ENCODE data around the gene RCOR2. TPM values are rescaled to one million over a fixed set of nuclear protein-coding genes. Genes with fewer than 3 reads are reported as not detected.
A peak's percentile ranks its signal among the peaks of the same experiment; 100 is the strongest.

The RCOR2 gene
- total and polyA plus RNA-seq, 2 experiments from 2014 or later = 5.5 to 66.9 TPM

DNA sequence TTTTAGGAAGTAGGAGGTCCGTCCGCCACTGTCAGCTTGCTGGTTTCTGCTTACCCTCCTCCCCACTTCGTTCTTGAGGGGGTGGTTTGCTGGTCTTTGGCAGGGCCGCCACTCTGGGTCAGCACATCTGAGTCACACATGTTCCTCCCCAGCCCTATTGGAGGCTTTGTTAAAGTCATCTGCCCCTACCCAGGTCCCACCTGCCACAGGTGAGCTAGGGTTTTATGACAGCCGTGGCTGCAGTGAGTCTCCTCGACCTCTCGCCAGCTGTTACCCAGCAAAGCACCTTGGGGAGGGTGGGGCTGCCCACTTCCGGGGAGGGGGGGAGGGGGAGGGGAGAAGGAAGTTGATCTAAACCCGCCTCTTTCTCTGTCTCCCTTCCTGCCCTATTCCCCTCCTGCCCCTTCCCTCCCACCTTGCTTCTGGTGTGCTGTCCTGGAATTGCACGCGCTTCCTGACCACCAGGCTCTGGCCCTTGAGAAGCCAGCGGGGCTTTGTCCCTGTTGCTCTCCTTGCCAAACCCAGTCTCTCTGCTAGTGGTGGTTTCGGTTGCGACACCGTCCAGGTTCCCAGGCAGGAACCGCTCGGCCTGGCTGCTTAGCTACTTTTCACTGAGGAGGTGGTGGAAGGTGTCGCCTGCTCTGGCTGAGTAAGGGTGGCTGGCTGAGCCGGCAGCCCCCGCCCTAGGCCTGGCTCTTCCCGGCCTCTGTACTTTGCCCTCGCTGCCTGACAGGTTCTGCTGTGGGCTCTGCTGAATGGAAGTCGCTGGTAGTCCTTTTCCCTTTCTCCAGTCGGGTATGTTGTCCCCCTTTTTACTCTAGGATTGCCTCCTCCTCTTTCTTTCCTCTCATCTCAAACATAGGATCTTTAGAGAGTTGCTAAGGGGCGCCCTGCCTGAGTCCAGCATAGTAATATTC, 28.5 kb downstream of the RCOR2 start:
- H3K27ac ChIP-seq (ENCODE audit: low read depth) = peak overlapping the region; percentile 93

DNA sequence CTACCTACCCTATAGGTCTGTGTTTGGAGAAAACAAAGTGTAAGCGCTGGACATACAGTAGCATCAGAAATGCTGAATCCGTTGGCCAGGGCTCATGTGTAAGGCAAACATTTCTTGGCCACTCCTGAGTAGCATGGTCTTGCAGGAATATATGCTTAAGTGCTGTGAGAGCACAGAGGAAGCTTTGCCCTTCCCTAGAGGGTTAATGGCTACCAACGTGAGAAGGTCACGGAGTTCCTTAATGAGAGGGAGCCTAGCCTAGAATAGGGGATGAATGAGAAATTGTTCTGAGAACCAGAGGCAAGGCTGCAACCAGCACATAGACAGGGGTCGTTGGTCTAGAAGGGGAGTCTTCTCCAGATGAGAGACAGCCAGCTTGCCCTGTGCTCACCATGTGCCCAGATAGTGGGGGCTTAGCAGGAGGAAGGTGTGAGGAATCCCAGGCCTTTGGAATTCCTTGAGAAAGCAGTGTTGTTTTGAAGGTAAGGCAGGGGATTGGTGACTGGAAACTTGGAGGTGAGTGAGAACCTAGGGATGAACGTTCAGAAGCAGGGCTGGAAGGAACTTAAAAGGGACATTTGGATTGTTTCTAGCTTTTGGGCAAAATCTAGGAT, 29.5 kb downstream of the RCOR2 start:
- no peaks in the 10 kb centered on the region for H3K36me3 ChIP-seq (ENCODE audit: insufficient read depth)
- peak; percentile 56 for DNase-seq (ENCODE audit: low spot score)
- Mint-ChIP-seq H3K27ac (peak overlapping the region; percentile 78), H3K27me3 (ENCODE audit: insufficient read depth, low read depth, poor library complexity) (peaks cover 20% of the 10 kb centered on the region), H3K4me3 (peak overlapping the region; percentile 39; the same call in 2 of the 3 replicates), H3K9me3 (no peaks in the 10 kb centered on the region; the same call in 2 of the 3 replicates), H3K4me1 (peaks cover 68% of the 10 kb centered on the region), H3K36me3 (ENCODE audit: low read depth) (peaks cover 5% of the 10 kb centered on the region; the same call in 2 of the 3 replicates)
- peaks cover 25% of the 10 kb centered on the region for H4K20me1 ChIP-seq (replicated peaks; ENCODE audit: insufficient read depth)
- peaks cover 15% of the 10 kb centered on the region for H3F3A ChIP-seq (replicated peaks; ENCODE audit: low read depth)
- peak; percentile 9 for ATAC-seq
- H3K27ac ChIP-seq (ENCODE audit: low read depth) = peak overlapping the region; percentile 77
- H3K4me3 ChIP-seq = peak overlapping the region; percentile 27; the same call in 1 of the 2 replicates
- H3K27me3 ChIP-seq (ENCODE audit: insufficient read depth) = no peaks in the 10 kb centered on the region
- H2AFZ ChIP-seq = no peak overlapping the region
- peaks cover 45% of the 10 kb centered on the region for H3K4me1 ChIP-seq (ENCODE audit: insufficient read depth)
- peak overlapping the region; percentile 68 for H3K4me2 ChIP-seq
- H3K79me2 ChIP-seq (replicated peaks; ENCODE audit: insufficient read depth) = peaks cover 88% of the 10 kb centered on the region
- H3K9me2 ChIP-seq (ENCODE audit: insufficient read depth) = no peaks in the 10 kb centered on the region
- TF ChIP-seq CREB1 (CRISPR knock-in tag; IDR thresholded peaks at IDR 0.05; ENCODE audit: low read depth) (no peak), JUNB (IDR thresholded peaks at IDR 0.05; ENCODE audit: unreplicated experiment) (no peak), ZNF114 (CRISPR knock-in tag; IDR thresholded peaks at IDR 0.05) (no peak), POLR2AphosphoS5 (IDR thresholded peaks at IDR 0.05; ENCODE audit: low read depth) (no peak), NANOG (IDR thresholded peaks at IDR 0.05; ENCODE audit: borderline replicate concordance) (no peak), ZNF331 (CRISPR knock-in tag; IDR thresholded peaks at IDR 0.05; ENCODE audit: low read depth) (no peak), EZH2 (IDR thresholded peaks at IDR 0.05; ENCODE audit: low read depth, unreplicated experiment) (no peak), STAT1 (IDR thresholded peaks at IDR 0.05; ENCODE audit: unreplicated experiment) (no peak)
- TF ChIP-seq, protein P1, sequence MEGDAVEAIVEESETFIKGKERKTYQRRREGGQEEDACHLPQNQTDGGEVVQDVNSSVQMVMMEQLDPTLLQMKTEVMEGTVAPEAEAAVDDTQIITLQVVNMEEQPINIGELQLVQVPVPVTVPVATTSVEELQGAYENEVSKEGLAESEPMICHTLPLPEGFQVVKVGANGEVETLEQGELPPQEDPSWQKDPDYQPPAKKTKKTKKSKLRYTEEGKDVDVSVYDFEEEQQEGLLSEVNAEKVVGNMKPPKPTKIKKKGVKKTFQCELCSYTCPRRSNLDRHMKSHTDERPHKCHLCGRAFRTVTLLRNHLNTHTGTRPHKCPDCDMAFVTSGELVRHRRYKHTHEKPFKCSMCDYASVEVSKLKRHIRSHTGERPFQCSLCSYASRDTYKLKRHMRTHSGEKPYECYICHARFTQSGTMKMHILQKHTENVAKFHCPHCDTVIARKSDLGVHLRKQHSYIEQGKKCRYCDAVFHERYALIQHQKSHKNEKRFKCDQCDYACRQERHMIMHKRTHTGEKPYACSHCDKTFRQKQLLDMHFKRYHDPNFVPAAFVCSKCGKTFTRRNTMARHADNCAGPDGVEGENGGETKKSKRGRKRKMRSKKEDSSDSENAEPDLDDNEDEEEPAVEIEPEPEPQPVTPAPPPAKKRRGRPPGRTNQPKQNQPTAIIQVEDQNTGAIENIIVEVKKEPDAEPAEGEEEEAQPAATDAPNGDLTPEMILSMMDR (conservative IDR thresholded peaks at IDR 0.05; ENCODE audit: low read depth in 2 of 2) = no peak
- TF ChIP-seq, protein P2, sequence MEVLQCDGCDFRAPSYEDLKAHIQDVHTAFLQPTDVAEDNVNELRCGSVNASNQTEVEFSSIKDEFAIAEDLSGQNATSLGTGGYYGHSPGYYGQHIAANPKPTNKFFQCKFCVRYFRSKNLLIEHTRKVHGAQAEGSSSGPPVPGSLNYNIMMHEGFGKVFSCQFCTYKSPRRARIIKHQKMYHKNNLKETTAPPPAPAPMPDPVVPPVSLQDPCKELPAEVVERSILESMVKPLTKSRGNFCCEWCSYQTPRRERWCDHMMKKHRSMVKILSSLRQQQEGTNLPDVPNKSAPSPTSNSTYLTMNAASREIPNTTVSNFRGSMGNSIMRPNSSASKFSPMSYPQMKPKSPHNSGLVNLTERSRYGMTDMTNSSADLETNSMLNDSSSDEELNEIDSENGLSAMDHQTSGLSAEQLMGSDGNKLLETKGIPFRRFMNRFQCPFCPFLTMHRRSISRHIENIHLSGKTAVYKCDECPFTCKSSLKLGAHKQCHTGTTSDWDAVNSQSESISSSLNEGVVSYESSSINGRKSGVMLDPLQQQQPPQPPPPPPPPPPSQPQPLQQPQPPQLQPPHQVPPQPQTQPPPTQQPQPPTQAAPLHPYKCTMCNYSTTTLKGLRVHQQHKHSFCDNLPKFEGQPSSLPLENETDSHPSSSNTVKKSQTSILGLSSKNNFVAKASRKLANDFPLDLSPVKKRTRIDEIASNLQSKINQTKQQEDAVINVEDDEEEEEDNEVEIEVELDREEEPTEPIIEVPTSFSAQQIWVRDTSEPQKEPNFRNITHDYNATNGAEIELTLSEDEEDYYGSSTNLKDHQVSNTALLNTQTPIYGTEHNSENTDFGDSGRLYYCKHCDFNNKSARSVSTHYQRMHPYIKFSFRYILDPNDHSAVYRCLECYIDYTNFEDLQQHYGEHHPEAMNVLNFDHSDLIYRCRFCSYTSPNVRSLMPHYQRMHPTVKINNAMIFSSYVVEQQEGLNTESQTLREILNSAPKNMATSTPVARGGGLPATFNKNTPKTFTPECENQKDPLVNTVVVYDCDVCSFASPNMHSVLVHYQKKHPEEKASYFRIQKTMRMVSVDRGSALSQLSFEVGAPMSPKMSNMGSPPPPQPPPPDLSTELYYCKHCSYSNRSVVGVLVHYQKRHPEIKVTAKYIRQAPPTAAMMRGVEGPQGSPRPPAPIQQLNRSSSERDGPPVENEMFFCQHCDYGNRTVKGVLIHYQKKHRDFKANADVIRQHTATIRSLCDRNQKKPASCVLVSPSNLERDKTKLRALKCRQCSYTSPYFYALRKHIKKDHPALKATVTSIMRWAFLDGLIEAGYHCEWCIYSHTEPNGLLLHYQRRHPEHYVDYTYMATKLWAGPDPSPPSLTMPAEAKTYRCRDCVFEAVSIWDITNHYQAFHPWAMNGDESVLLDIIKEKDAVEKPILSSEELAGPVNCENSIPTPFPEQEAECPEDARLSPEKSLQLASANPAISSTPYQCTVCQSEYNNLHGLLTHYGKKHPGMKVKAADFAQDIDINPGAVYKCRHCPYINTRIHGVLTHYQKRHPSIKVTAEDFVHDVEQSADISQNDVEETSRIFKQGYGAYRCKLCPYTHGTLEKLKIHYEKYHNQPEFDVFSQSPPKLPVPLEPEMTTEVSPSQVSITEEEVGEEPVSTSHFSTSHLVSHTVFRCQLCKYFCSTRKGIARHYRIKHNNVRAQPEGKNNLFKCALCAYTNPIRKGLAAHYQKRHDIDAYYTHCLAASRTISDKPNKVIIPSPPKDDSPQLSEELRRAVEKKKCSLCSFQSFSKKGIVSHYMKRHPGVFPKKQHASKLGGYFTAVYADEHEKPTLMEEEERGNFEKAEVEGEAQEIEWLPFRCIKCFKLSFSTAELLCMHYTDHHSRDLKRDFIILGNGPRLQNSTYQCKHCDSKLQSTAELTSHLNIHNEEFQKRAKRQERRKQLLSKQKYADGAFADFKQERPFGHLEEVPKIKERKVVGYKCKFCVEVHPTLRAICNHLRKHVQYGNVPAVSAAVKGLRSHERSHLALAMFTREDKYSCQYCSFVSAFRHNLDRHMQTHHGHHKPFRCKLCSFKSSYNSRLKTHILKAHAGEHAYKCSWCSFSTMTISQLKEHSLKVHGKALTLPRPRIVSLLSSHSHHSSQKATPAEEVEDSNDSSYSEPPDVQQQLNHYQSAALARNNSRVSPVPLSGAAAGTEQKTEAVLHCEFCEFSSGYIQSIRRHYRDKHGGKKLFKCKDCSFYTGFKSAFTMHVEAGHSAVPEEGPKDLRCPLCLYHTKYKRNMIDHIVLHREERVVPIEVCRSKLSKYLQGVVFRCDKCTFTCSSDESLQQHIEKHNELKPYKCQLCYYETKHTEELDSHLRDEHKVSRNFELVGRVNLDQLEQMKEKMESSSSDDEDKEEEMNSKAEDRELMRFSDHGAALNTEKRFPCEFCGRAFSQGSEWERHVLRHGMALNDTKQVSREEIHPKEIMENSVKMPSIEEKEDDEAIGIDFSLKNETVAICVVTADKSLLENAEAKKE (CRISPR knock-in tag; IDR thresholded peaks at IDR 0.05) = no peak

More for the DNA sequence above, 28.5 kb downstream of the RCOR2 start:
- Histone ChIP-seq H3K27me3 (ENCODE audit: insufficient read depth) (no peaks in the 10 kb centered on the region), H3K4me2 (peak overlapping the region; percentile 74), H2AFZ (no peak overlapping the region), H3K4me1 (ENCODE audit: insufficient read depth) (peaks cover 39% of the 10 kb centered on the region), H3K36me3 (ENCODE audit: insufficient read depth) (no peaks in the 10 kb centered on the region), H3K9me2 (ENCODE audit: insufficient read depth) (no peaks in the 10 kb centered on the region), H3K4me3 (peak overlapping the region; percentile 37; the same call in 1 of the 2 replicates), H3F3A (replicated peaks; ENCODE audit: low read depth) (peaks cover 15% of the 10 kb centered on the region), H4K20me1 (replicated peaks; ENCODE audit: insufficient read depth) (peaks cover 25% of the 10 kb centered on the region), H3K79me2 (replicated peaks; ENCODE audit: insufficient read depth) (peaks cover 88% of the 10 kb centered on the region)
- Mint-ChIP-seq H3K4me3 (peak overlapping the region; percentile 66), H3K27ac (peak overlapping the region; percentile 78), H3K36me3 (ENCODE audit: low read depth) (peaks cover 5% of the 10 kb centered on the region; the same call in 2 of the 3 replicates), H3K27me3 (ENCODE audit: insufficient read depth, low read depth, poor library complexity) (peaks cover 20% of the 10 kb centered on the region), H3K4me1 (peaks cover 59% of the 10 kb centered on the region), H3K9me3 (no peaks in the 10 kb centered on the region; the same call in 2 of the 3 replicates)
- DNase-seq (ENCODE audit: low spot score) (peak; percentile 84), ATAC-seq (peak; percentile 83)
- TF ChIP-seq POLR2AphosphoS5 (IDR thresholded peaks at IDR 0.05; ENCODE audit: low read depth) = peak; percentile 44; the same call in 1 of the 2 replicates
- no peak for TF ChIP-seq CREB1 (CRISPR knock-in tag; IDR thresholded peaks at IDR 0.05; ENCODE audit: low read depth)

All from GM23338 (cell line).